OCI-LY1 (cell line): ENCODE results near the gene NR5A1.

Source experiments
- H2AFZ ChIP-seq: fragments of 200-600 bp; sonication (generic), shearing (Covaris generic); 2 replicates; pipeline ENCODE4 v1.6.0; 2014; ENCODE audit warnings: antibody characterized with exemption, mild to moderate bottlenecking, low read length
- H3F3A ChIP-seq: fragments of 200-600 bp; sonication (generic), shearing (Covaris generic); 2 replicates; pipeline ENCODE4 v1.6.0; 2014; ENCODE audit warnings: mild to moderate bottlenecking, antibody characterized with exemption, low read length, moderate library complexity; ENCODE audit not compliant: insufficient read depth
- H3K27ac ChIP-seq: fragments of 200-600 bp; sonication (generic); 2 replicates; pipeline ENCODE4 v1.5.1; 2014; ENCODE audit warnings: low read length, mixed run types, mild to moderate bottlenecking, low read depth; ENCODE audit not compliant: poor library complexity, severe bottlenecking
- H3K27me3 ChIP-seq: fragments of 200-600 bp; sonication (generic); 2 replicates; pipeline ENCODE4 v1.6.0; 2014; ENCODE audit warnings: antibody characterized with exemption, mild to moderate bottlenecking, low read length, moderate library complexity; ENCODE audit not compliant: insufficient read depth
- H3K36me3 ChIP-seq: fragments of 200-600 bp; sonication (generic); 2 replicates; pipeline ENCODE4 v1.6.1; 2014; ENCODE audit warnings: mild to moderate bottlenecking, antibody characterized with exemption, low read length, moderate library complexity, mixed read lengths; ENCODE audit not compliant: insufficient read depth
- H3K4me1 ChIP-seq: fragments of 200-600 bp; sonication (generic); 2 replicates; pipeline ENCODE4 v1.5.1; 2014; ENCODE audit warnings: mild to moderate bottlenecking, low read length, moderate library complexity; ENCODE audit not compliant: insufficient read depth, severe bottlenecking
- H3K4me2 ChIP-seq: fragments of 200-600 bp; sonication (generic), shearing (Covaris generic); 2 replicates; pipeline ENCODE4 v1.6.1; 2014; ENCODE audit warnings: low read length
- H3K4me3 ChIP-seq: fragments of 200-600 bp; sonication (generic); 2 replicates; pipeline ENCODE4 v1.5.1; 2014; ENCODE audit warnings: low read length, low read depth, mild to moderate bottlenecking, mixed read lengths; ENCODE audit not compliant: poor library complexity, severe bottlenecking
- H3K79me2 ChIP-seq: fragments of 200-600 bp; shearing (Covaris generic); 2 replicates; pipeline ENCODE4 v1.6.1; 2016; ENCODE audit warnings: mixed run types, low read length, mixed read lengths; ENCODE audit not compliant: insufficient read depth
- H3K9ac ChIP-seq: fragments of 200-600 bp; sonication (generic), shearing (Covaris generic); 2 replicates; pipeline ENCODE4 v1.6.1; 2014; ENCODE audit warnings: mild to moderate bottlenecking, low read length, mixed read lengths
- H3K9me2 ChIP-seq: fragments of 200-600 bp; sonication (generic), shearing (Covaris generic); 2 replicates; pipeline ENCODE4 v1.6.1; 2014; ENCODE audit warnings: low read depth, mild to moderate bottlenecking, low read length, mixed read lengths
- H3K9me3 ChIP-seq: fragments of 200-600 bp; shearing (Covaris generic); 2 replicates; pipeline ENCODE4 v1.6.1; 2014; ENCODE audit warnings: low read length, mixed read lengths
- H4K20me1 ChIP-seq: fragments of 200-600 bp; sonication (generic), shearing (Covaris generic); 2 replicates; pipeline ENCODE4 v1.6.0; 2016; ENCODE audit warnings: mild to moderate bottlenecking, low read length; ENCODE audit not compliant: insufficient read depth
- EZH2 ChIP-seq: fragments of 200-600 bp; sonication (generic), shearing (Covaris generic); IDR thresholded peaks from 2 replicates; pipeline ENCODE4 v1.8.0; 2017; ENCODE audit warnings: borderline replicate concordance, mixed run types, mild to moderate bottlenecking, antibody characterized with exemption, low read length, moderate library complexity, mixed read lengths
- TF ChIP-seq, protein P1 (sequence below): fragments of 200-600 bp; sonication (generic), shearing (Covaris generic); IDR thresholded peaks from 2 replicates; pipeline ENCODE4 v1.5.1; 2017; ENCODE audit warnings: mild to moderate bottlenecking, antibody characterized with exemption, low read length, moderate library complexity, mixed read lengths

Gene NR5A1

GRCh38 chr9:124467410-124468060 is 39.7 kb downstream of the NR5A1 start:
- Histone ChIP-seq H3K36me3 (no peaks in the 10 kb centered on the region), H3K9ac (no peak overlapping the region), H3K79me2 (no peaks in the 10 kb centered on the region), H3K27ac (no peak overlapping the region), H4K20me1 (no peaks in the 10 kb centered on the region), H3K9me3 (no peaks in the 10 kb centered on the region), H3F3A (no peaks in the 10 kb centered on the region), H3K4me3 (no peak overlapping the region), H2AFZ (no peak overlapping the region), H3K4me2 (no peak overlapping the region), H3K4me1 (no peaks in the 10 kb centered on the region), H3K27me3 (no peaks in the 10 kb centered on the region; the same call in 1 of the 2 replicates), H3K9me2 (no peaks in the 10 kb centered on the region)
- no peak for TF ChIP-seq EZH2
- TF ChIP-seq, protein P1, sequence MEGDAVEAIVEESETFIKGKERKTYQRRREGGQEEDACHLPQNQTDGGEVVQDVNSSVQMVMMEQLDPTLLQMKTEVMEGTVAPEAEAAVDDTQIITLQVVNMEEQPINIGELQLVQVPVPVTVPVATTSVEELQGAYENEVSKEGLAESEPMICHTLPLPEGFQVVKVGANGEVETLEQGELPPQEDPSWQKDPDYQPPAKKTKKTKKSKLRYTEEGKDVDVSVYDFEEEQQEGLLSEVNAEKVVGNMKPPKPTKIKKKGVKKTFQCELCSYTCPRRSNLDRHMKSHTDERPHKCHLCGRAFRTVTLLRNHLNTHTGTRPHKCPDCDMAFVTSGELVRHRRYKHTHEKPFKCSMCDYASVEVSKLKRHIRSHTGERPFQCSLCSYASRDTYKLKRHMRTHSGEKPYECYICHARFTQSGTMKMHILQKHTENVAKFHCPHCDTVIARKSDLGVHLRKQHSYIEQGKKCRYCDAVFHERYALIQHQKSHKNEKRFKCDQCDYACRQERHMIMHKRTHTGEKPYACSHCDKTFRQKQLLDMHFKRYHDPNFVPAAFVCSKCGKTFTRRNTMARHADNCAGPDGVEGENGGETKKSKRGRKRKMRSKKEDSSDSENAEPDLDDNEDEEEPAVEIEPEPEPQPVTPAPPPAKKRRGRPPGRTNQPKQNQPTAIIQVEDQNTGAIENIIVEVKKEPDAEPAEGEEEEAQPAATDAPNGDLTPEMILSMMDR = no peak

- Histone ChIP-seq H3K27me3 (no peaks in the 10 kb centered on the region; the same call in 1 of the 2 replicates), H3K4me3 (no peak overlapping the region), H3K27ac (no peak overlapping the region), H3K9me2 (no peaks in the 10 kb centered on the region), H4K20me1 (no peaks in the 10 kb centered on the region), H3K9me3 (no peaks in the 10 kb centered on the region), H3K36me3 (no peaks in the 10 kb centered on the region), H3K9ac (no peak overlapping the region), H2AFZ (no peak overlapping the region), H3K4me2 (no peak overlapping the region), H3K79me2 (no peaks in the 10 kb centered on the region), H3K4me1 (no peaks in the 10 kb centered on the region), H3F3A (no peaks in the 10 kb centered on the region)
- TF ChIP-seq, protein P1 = no peak
- TF ChIP-seq EZH2 = no peak
These were observed 41.5 kb downstream of the NR5A1 start for GRCh38 chr9:124465736-124466135.

GRCh38 chr9:124462739-124463138 is 44.5 kb downstream of the NR5A1 start:
- no peak for TF ChIP-seq EZH2
- TF ChIP-seq, protein P1 = no peak
- no peak overlapping the region for H3K4me2 ChIP-seq
- H3K27me3 ChIP-seq = peaks cover 3% of the 10 kb centered on the region; the same call in 1 of the 2 replicates
- H3K79me2 ChIP-seq = no peaks in the 10 kb centered on the region
- no peaks in the 10 kb centered on the region for H3F3A ChIP-seq
- H3K4me3 ChIP-seq = no peak overlapping the region
- H3K9me2 ChIP-seq = no peaks in the 10 kb centered on the region
- no peaks in the 10 kb centered on the region for H3K4me1 ChIP-seq
- no peak overlapping the region for H3K9ac ChIP-seq
- H3K36me3 ChIP-seq = no peaks in the 10 kb centered on the region
- no peak overlapping the region for H3K27ac ChIP-seq
- no peaks in the 10 kb centered on the region for H3K9me3 ChIP-seq
- no peaks in the 10 kb centered on the region for H4K20me1 ChIP-seq
- H2AFZ ChIP-seq = no peak overlapping the region
